ENCODE data around the gene GPSM1. TPM values are rescaled to one million over a fixed set of nuclear protein-coding genes. Genes with fewer than 3 reads are reported as not detected.
"Not testable (repeated sequence)": the region's sequence is repeated elsewhere in the genome, so short reads cannot be mapped to it uniquely, and the experiment has no call there.

GPSM1 gene
- polyA plus RNA-seq, 1 donor, result 39.9 TPM

DNA sequence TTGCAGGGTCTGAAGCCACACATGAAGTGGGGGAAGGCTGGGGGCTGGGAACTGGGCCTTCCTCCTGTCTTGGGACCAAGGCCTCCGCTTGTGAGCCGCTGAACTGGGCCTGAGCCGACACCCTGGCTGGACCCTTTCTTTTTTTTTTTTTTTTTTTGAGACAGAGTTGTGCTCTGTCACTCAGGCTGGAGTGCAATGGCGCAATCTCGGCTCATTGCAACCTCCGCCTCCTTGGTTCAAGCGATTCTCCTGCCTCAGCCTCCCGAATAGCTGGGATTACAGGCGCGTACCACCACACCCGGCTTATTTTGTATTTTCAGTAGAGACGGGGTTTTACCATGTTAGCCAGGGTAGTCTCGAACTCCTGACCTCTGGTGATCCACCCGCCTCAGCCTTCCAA lies 8.1 kb upstream of the GPSM1 start:
- H3K27me3 ChIP-seq (ENCODE audit: control insufficient read depth, insufficient read depth, low read length); H3K4me3 ChIP-seq (ENCODE audit: low read length); H3K36me3 ChIP-seq (ENCODE audit: control insufficient read depth, insufficient read depth, low read length); H3K4me1 ChIP-seq (ENCODE audit: control insufficient read depth, insufficient read depth, low read length); H3K27ac ChIP-seq (ENCODE audit: low read length); H3K9me3 ChIP-seq (ENCODE audit: control insufficient read depth, low read depth, low read length); DNase-seq: not testable (repeated sequence)
- no CpG with 5 or more reads among the region's 14 CpGs for WGBS (ENCODE audit: insufficient coverage, low lambda C conversion rate)

DNA sequence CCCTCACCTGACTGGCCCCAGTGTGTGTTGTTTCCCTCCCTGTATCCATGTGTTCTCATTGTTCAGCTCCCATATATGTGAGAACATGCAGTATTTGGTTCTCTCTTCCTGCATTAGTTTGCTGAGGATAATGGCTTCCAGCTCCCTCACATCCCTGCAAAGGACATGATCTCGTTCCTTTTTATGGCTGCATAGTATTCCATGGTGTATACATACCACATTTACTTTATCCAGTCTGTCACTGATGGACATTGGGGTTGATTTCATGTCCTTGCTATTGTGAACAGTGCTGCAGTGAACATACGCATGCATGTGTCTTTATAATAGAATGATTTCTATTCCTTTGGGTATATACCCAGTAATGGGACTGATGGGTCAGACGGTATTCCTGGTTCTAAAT lies 7.4 kb upstream of the GPSM1 start:
- H3K4me1 ChIP-seq (ENCODE audit: control insufficient read depth, insufficient read depth, low read length); H3K27me3 ChIP-seq (ENCODE audit: control insufficient read depth, insufficient read depth, low read length); H3K27ac ChIP-seq (ENCODE audit: low read length); H3K36me3 ChIP-seq (ENCODE audit: control insufficient read depth, insufficient read depth, low read length); DNase-seq; H3K4me3 ChIP-seq (ENCODE audit: low read length); H3K9me3 ChIP-seq (ENCODE audit: control insufficient read depth, low read depth, low read length): not testable (repeated sequence)
- WGBS (ENCODE audit: insufficient coverage, low lambda C conversion rate), result no CpG with 5 or more reads among the region's 3 CpGs

DNA sequence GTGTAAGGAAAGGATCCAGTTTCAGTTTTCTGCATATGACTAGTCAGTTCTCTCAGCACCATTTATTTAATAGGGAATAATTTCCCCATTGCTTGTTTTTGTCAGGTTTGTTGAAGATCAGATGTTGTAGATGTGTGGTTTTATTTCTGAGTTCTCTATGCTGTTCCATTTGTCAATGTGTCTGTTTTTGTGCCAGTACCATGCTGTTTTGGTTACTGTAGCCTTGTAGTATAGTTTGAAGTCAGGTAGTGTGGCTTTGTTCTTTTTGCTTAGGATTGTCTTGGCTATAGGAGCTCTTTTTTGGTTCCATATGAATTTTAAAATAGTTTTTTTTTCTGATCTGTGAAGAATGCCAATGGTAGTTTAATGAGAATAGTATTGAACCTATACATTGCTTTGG lies 6.4 kb upstream of the GPSM1 start:
- not testable (repeated sequence) for H3K4me3 ChIP-seq (ENCODE audit: low read length); DNase-seq

DNA sequence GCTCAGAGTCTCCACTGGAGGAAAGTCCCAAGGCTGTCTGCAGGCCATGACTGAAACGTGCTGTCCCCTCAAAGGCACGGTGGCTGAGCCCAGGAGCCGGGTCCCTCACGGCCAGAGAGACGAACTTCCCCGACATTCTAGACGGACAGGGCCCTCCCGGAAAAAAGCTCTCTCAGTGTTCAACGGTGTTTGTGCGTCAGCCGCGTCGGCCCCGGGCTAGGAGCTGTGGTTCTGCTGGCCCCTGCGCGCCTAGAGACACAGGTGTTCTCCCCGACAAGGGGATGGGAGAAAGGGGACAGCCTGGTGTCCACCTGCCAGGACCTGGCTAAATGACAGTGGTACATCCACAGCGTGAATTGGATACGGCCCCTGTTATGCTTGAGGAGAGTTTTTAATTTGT lies 5.8 kb upstream of the GPSM1 start:
- no peaks in the 10 kb centered on the region for H3K36me3 ChIP-seq (ENCODE audit: control insufficient read depth, insufficient read depth, low read length)
- peaks cover 4% of the 10 kb centered on the region for H3K4me1 ChIP-seq (ENCODE audit: control insufficient read depth, insufficient read depth, low read length)
- no peaks in the 10 kb centered on the region for H3K27me3 ChIP-seq (ENCODE audit: control insufficient read depth, insufficient read depth, low read length)
- no peak overlapping the region for H3K4me3 ChIP-seq (ENCODE audit: low read length)
- H3K27ac ChIP-seq (ENCODE audit: low read length), result no peak overlapping the region
- no CpG with 5 or more reads among the region's 19 CpGs for WGBS (ENCODE audit: insufficient coverage, low lambda C conversion rate)
- DNase-seq, result no peak
- no peaks in the 10 kb centered on the region for H3K9me3 ChIP-seq (ENCODE audit: control insufficient read depth, low read depth, low read length)

More for the DNA sequence above, 6.4 kb upstream of the GPSM1 start:
- H3K4me1 ChIP-seq (ENCODE audit: control insufficient read depth, insufficient read depth, low read length); H3K27ac ChIP-seq (ENCODE audit: low read length); H3K36me3 ChIP-seq (ENCODE audit: control insufficient read depth, insufficient read depth, low read length); H3K27me3 ChIP-seq (ENCODE audit: control insufficient read depth, insufficient read depth, low read length); H3K9me3 ChIP-seq (ENCODE audit: control insufficient read depth, low read depth, low read length): not testable (repeated sequence)

DNA sequence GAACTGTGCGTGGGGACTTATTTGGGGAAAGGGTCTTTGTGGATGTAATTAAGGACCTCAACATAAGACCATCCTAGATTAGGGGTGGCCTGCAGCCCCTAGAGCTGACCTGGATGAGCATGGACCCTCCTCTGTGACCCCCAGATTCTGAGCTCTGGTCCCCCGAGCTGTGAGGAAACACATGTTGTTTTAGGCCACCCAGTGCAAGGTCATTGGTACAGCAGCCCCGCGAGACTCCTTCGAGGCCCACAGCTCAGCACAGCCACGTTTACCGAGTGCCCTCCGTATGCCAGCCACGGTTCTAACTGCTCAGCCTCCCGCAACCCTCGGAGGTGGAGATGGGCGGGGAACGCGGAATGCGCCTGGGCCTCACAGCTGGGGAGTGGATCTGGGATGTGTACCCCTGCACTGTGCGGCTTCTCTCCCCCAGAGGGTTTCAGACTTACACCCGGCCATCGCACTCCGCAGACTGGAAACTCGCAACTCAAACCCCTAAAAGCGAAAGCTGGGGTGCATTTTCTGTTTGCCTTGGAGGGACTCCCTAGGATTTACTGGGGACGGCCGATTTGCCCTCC lies 4.5 kb upstream of the GPSM1 start:
- WGBS (ENCODE audit: insufficient coverage, low lambda C conversion rate), result no CpG with 5 or more reads among the region's 23 CpGs

DNA sequence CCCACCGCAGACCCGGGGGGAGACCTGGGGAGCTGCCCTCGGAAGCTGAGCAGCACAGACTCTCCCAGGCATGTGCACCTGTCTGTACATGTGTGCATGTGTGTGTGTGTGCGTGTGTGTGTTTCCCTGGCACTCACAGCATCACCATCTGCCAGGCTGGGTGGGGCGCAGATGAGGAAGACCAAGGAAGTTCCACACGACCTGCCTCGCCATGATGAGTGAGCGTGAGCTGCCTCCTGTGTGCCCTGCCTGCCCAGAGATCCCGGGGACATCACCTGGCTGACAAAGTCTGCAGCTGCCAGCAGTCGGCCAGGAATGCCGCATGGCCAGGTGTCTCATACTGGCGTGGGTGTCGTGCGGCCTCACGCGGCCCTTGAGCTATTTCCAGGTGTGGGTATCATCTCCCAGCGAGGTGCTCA lies 4.0 kb upstream of the GPSM1 start:
- DNase-seq, result no peak
- Histone ChIP-seq H3K4me1 (ENCODE audit: control insufficient read depth, insufficient read depth, low read length) (peaks cover 13% of the 10 kb centered on the region), H3K36me3 (ENCODE audit: control insufficient read depth, insufficient read depth, low read length) (no peaks in the 10 kb centered on the region), H3K9me3 (ENCODE audit: control insufficient read depth, low read depth, low read length) (no peaks in the 10 kb centered on the region), H3K27me3 (ENCODE audit: control insufficient read depth, insufficient read depth, low read length) (no peaks in the 10 kb centered on the region), H3K27ac (ENCODE audit: low read length) (no peak overlapping the region), H3K4me3 (ENCODE audit: low read length) (no peak overlapping the region)
- WGBS (ENCODE audit: insufficient coverage, low lambda C conversion rate), result no CpG with 5 or more reads among the region's 17 CpGs

More for the DNA sequence above, 4.5 kb upstream of the GPSM1 start:
- no peaks in the 10 kb centered on the region for H3K27me3 ChIP-seq (ENCODE audit: control insufficient read depth, insufficient read depth, low read length)
- peaks cover 10% of the 10 kb centered on the region for H3K4me1 ChIP-seq (ENCODE audit: control insufficient read depth, insufficient read depth, low read length)
- no peaks in the 10 kb centered on the region for H3K36me3 ChIP-seq (ENCODE audit: control insufficient read depth, insufficient read depth, low read length)
- no peaks in the 10 kb centered on the region for H3K9me3 ChIP-seq (ENCODE audit: control insufficient read depth, low read depth, low read length)
- DNase-seq, result no peak
- H3K27ac ChIP-seq (ENCODE audit: low read length), result no peak overlapping the region
- no peak overlapping the region for H3K4me3 ChIP-seq (ENCODE audit: low read length)

DNA sequence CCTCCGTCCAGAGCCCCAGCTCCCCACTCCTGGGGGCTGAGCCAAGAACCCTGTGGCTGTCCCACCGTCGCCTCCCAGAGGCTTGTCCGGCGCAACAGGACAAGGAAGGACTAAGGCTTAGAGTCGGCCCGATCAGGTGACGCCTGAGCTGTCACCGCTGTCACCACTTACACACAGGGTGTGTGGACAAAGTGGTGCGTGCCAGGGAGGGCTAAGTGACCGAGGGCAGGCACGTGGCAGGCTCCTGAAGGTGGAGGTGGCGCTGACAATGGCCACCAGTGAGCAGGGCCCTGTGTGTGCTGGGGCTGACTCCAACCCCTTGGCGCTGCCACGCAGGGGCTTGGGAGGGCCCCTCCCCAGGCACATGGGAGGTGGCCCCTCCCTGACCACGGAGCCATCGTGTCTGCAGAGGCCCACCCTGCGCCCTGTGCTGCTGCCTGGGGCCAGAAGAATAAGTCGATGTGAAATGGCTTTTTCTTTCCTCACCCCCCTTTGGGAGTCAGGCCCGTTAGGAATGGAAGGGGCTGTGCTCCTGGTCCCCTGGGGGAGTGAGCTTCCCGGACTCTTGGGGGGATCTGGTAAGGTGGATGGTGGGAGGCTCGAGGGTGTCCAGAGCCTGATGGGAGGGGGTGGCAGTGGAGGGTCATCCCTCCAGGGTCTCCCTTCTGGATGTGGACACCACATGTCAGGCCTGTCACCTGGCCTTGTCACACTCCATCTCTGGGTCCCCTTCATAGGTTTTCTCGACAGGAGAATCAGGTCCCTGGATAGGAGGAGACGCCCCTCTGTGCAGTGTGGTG lies 2.6 kb upstream of the GPSM1 start:
- WGBS (ENCODE audit: insufficient coverage, low lambda C conversion rate), result no CpG with 5 or more reads among the region's 24 CpGs
- H3K27me3 ChIP-seq (ENCODE audit: control insufficient read depth, insufficient read depth, low read length), result no peaks in the 10 kb centered on the region
- H3K36me3 ChIP-seq (ENCODE audit: control insufficient read depth, insufficient read depth, low read length), result no peaks in the 10 kb centered on the region
- DNase-seq, result no peak
- H3K27ac ChIP-seq (ENCODE audit: low read length), result no peak overlapping the region
- H3K9me3 ChIP-seq (ENCODE audit: control insufficient read depth, low read depth, low read length), result no peaks in the 10 kb centered on the region
- peaks cover 24% of the 10 kb centered on the region for H3K4me1 ChIP-seq (ENCODE audit: control insufficient read depth, insufficient read depth, low read length)
- no peak overlapping the region for H3K4me3 ChIP-seq (ENCODE audit: low read length)

DNA sequence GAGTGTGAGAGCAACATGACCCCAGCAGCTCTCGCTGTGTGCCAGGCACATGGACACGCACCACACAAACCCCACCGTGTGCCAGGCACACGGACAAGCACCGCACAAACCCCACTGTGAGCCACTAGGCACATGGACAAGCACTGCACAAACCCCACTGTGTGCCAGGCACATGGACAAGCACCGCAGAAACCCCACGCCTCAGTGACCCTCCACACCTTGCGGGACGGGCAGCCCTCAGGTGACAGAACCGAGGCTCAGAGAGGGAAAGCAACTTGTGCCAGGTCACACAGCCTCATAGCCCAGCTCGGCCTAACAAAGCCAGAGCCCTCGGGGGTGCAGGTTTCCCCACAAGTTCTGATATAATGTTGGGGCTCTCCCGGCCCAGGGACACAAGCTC lies 2.0 kb upstream of the GPSM1 start:
- Histone ChIP-seq H3K9me3 (ENCODE audit: control insufficient read depth, low read depth, low read length) (no peaks in the 10 kb centered on the region), H3K27me3 (ENCODE audit: control insufficient read depth, insufficient read depth, low read length) (no peaks in the 10 kb centered on the region), H3K36me3 (ENCODE audit: control insufficient read depth, insufficient read depth, low read length) (no peaks in the 10 kb centered on the region), H3K27ac (ENCODE audit: low read length) (no peak overlapping the region), H3K4me3 (ENCODE audit: low read length) (no peak overlapping the region), H3K4me1 (ENCODE audit: control insufficient read depth, insufficient read depth, low read length) (peaks cover 24% of the 10 kb centered on the region)
- WGBS (ENCODE audit: insufficient coverage, low lambda C conversion rate), result no CpG with 5 or more reads among the region's 13 CpGs
- no peak for DNase-seq

DNA sequence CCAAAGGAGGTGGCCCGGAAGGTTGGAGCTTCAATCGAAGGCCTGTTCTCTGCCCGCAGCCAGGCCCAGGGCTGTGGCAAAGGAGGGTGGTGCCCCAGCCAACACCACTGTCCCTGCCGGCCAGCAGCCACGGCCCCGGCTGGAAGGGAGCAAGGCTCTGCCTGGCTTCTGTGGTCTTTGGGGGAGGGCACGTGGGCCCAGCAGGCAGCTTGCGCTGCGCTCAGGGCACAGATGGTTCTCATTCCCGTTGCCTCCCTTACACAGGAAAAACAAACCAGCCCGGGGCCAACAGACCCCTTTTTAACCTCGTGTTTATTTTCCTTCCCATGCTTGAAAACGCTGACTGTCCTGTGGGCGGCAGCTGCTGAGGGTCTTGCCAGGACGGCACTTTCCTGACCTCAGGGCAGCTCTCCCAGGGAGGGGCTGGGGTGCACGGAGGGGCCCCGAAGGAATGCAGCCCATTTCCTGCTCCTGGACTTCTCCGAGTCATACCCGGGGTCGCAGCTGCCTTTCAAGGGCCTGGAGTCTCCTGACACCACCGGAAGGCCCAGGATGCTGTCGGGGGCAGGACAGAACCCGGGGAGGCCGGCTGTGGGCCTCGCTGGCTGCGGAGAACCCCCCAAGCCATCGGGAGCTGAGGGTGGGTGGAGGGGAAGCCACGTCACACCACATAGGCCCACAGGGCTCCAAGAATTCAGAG lies 1.1 kb upstream of the GPSM1 start:
- H3K9me3 ChIP-seq (ENCODE audit: control insufficient read depth, low read depth, low read length), result no peaks in the 10 kb centered on the region
- peaks cover 27% of the 10 kb centered on the region for H3K4me1 ChIP-seq (ENCODE audit: control insufficient read depth, insufficient read depth, low read length)
- H3K27ac ChIP-seq (ENCODE audit: low read length), result peak overlapping the region; percentile 60
- WGBS (ENCODE audit: insufficient coverage, low lambda C conversion rate), result no CpG with 5 or more reads among the region's 28 CpGs
- no peak overlapping the region for H3K4me3 ChIP-seq (ENCODE audit: low read length)
- peak in 1 of 2 donors; percentile 46 for DNase-seq
- no peaks in the 10 kb centered on the region for H3K27me3 ChIP-seq (ENCODE audit: control insufficient read depth, insufficient read depth, low read length)
- no peaks in the 10 kb centered on the region for H3K36me3 ChIP-seq (ENCODE audit: control insufficient read depth, insufficient read depth, low read length)

DNA sequence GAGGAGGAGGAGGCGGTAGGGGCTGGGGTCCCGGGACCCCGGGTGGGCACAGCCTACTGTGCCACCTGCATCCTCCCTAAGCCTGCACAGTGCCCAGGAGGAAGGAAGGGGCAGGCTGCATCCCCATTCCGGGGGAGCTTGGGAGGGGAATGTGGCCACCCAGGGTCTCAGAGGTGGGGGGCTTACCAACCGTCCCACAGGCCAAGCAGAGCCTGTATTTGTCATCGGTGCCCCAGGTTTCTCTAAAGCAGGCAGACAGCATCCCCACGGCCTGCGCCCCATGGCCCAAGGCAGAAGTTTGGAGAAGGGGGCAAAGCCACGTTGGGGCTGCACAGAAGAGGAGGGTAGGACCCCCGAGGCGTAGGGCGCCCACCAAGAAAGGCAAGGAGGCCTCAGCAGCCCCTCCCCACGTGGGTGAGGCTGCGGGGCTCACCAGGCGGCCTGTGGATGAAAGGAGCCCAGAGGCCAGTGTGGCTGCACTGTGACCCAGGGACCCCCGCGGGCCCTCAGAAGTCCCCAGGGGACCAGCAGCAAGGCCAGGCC lies 507 bp upstream of the GPSM1 start:
- no peak for DNase-seq
- no CpG with 5 or more reads among the region's 17 CpGs for WGBS (ENCODE audit: insufficient coverage, low lambda C conversion rate)
- Histone ChIP-seq H3K27ac (ENCODE audit: low read length) (peak overlapping the region; percentile 60), H3K9me3 (ENCODE audit: control insufficient read depth, low read depth, low read length) (no peaks in the 10 kb centered on the region), H3K27me3 (ENCODE audit: control insufficient read depth, insufficient read depth, low read length) (no peaks in the 10 kb centered on the region), H3K4me1 (ENCODE audit: control insufficient read depth, insufficient read depth, low read length) (peaks cover 33% of the 10 kb centered on the region), H3K36me3 (ENCODE audit: control insufficient read depth, insufficient read depth, low read length) (no peaks in the 10 kb centered on the region), H3K4me3 (ENCODE audit: low read length) (peak overlapping the region; percentile 16)
